H1 (cell line): ENCODE measurements around the gene PXMP4. TPM values are rescaled to one million over a fixed set of nuclear protein-coding genes. Genes with fewer than 3 reads are reported as not detected.

Experiments
- CTCF ChIA-PET: fragments of 300-600 bp; sonication (Branson Sonifier 250); formaldehyde crosslinking; loops from one replicate; lab custom pipeline; 2021; ENCODE audit not compliant: partially characterized antibody; lab: Charles Lee
- POLR2A ChIA-PET: fragments of 300-600 bp; sonication (Branson Sonifier 250); formaldehyde crosslinking; loops from one replicate; lab custom pipeline; 2021; ENCODE audit warnings: inconsistent platforms; ENCODE audit not compliant: partially characterized antibody; lab: Charles Lee
- DNase-seq, 2 experiments: peaks; one replicate each; pipeline versions ENCODE4 v3.0.0 to v3.0.0-alpha.2; 2010 to 2022; ENCODE audit warnings: low spot score in 2 of 2, low read depth in 1 of 2, mixed read lengths in 1 of 2
- FAIRE-seq: peaks from 2 replicates; lab custom pipeline; 2011; peaks lifted over from hg19 to GRCh38; lab: Jason Lieb, UNC
- H2AFZ ChIP-seq: 2 replicates; pipeline ENCODE4 v1.8.1; 2012; ENCODE audit warnings: low read length, inconsistent platforms
- H2AK5ac ChIP-seq: 2 replicates; pipeline ENCODE4 v1.6.1; 2013; ENCODE audit warnings: low read depth, low read length
- H2BK120ac ChIP-seq: replicated peaks from 2 replicates; pipeline ENCODE3; 2013; ENCODE audit warnings: low read depth, low read length, inconsistent platforms
- H2BK12ac ChIP-seq: 2 replicates; pipeline ENCODE4 v1.6.1; 2013; ENCODE audit warnings: low read depth, low read length
- H2BK15ac ChIP-seq: 2 replicates; pipeline ENCODE4 v1.6.1; 2013; ENCODE audit warnings: low read length
- H2BK20ac ChIP-seq: 2 replicates; pipeline ENCODE4 v1.6.1; 2013; ENCODE audit warnings: low read length
- H2BK5ac ChIP-seq: 2 replicates; pipeline ENCODE4 v1.6.1; 2013; ENCODE audit warnings: low read depth, low read length
- H3K14ac ChIP-seq: 2 replicates; pipeline ENCODE4 v1.6.1; 2013; ENCODE audit warnings: inconsistent platforms; ENCODE audit not compliant: insufficient read length
- H3K18ac ChIP-seq: 2 replicates; pipeline ENCODE4 v1.6.1; 2013; ENCODE audit warnings: low read length; ENCODE audit errors: extremely low read depth
- H3K23ac ChIP-seq: 2 replicates; pipeline ENCODE4 v1.6.1; 2013; ENCODE audit warnings: inconsistent platforms; ENCODE audit not compliant: insufficient read length
- H3K23me2 ChIP-seq: 2 replicates; pipeline ENCODE4 v1.6.1; 2013; ENCODE audit warnings: low read depth, low read length
- H3K27ac ChIP-seq: 2 replicates; pipeline ENCODE4 v1.6.1; 2011; ENCODE audit warnings: low read depth, low read length, inconsistent platforms
- H3K27me3 ChIP-seq, 4 experiments: replicated peaks in 1 of 4; 1 replicate in 1 of 4; 2 replicates in 3 of 4; pipeline versions ENCODE4 v1.6.1 to v1.8.1; 2011 to 2013; ENCODE audit warnings: low read length in 3 of 4, mild to moderate bottlenecking in 3 of 4, inconsistent platforms in 2 of 4, mixed read lengths in 2 of 4, moderate library complexity in 1 of 4; ENCODE audit not compliant: control insufficient read depth in 3 of 4, insufficient read depth in 3 of 4; ENCODE audit errors: extremely low read depth in 1 of 4
- H3K36me3 ChIP-seq, 4 experiments: 2 replicates each; pipeline versions ENCODE4 v1.6.1 to v1.8.1; 2011 to 2013; ENCODE audit warnings: mild to moderate bottlenecking in 4 of 4, low read length in 3 of 4, moderate library complexity in 2 of 4, control low read depth in 1 of 4, inconsistent platforms in 1 of 4; ENCODE audit not compliant: insufficient read depth in 4 of 4, control insufficient read depth in 2 of 4
- H3K4ac ChIP-seq: replicated peaks from 2 replicates; pipeline ENCODE3; 2013; ENCODE audit warnings: low read length, low read depth, mixed read lengths, inconsistent platforms; ENCODE audit not compliant: insufficient read length
- H3K4me1 ChIP-seq, 4 experiments: replicated peaks in 1 of 4; 1 replicate in 1 of 4; 2 replicates in 3 of 4; pipeline versions ENCODE4 v1.6.1 to v1.8.1; 2011 to 2013; ENCODE audit warnings: low read length in 3 of 4, inconsistent platforms in 2 of 4, mixed read lengths in 1 of 4; ENCODE audit not compliant: insufficient read depth in 4 of 4, control insufficient read depth in 3 of 4
- H3K4me2 ChIP-seq, 2 experiments: 2 replicates each; pipeline versions ENCODE4 v1.6.1 to v1.8.1; 2011 to 2013; ENCODE audit warnings: low read depth in 2 of 2, low read length in 2 of 2, control low read depth in 1 of 2, inconsistent platforms in 1 of 2, mild to moderate bottlenecking in 1 of 2; ENCODE audit not compliant: insufficient read depth in 1 of 2
- H3K4me3 ChIP-seq, 4 experiments: fragments of 200-600, 300-600 bp in 1 of 4; sonication (generic), shearing (Covaris generic), sonication (Bioruptor Twin) in 1 of 4; 2 replicates each; pipeline versions ENCODE4 v1.5.1 to v1.8.1; 2011 to 2016; ENCODE audit warnings: low read length in 4 of 4, low read depth in 3 of 4, control low read depth in 2 of 4, inconsistent platforms in 2 of 4, mild to moderate bottlenecking in 2 of 4, mixed read lengths in 1 of 4, moderate library complexity in 1 of 4; ENCODE audit not compliant: insufficient read depth in 2 of 4; ENCODE audit errors: extremely low read depth in 1 of 4
- H3K56ac ChIP-seq: replicated peaks from 2 replicates; pipeline ENCODE3; 2013; ENCODE audit warnings: low read depth, mild to moderate bottlenecking, mixed read lengths, low read length, inconsistent platforms; ENCODE audit not compliant: insufficient read length
- H3K79me1 ChIP-seq: 2 replicates; pipeline ENCODE4 v1.6.1; 2013; ENCODE audit warnings: low read depth, low read length, control low read depth
- H3K79me2 ChIP-seq, 2 experiments: 2 replicates each; pipeline versions ENCODE4 v1.6.1 to v1.8.1; 2012 to 2013; ENCODE audit warnings: low read length in 2 of 2, mild to moderate bottlenecking in 2 of 2, inconsistent platforms in 1 of 2; ENCODE audit not compliant: insufficient read depth in 2 of 2, control insufficient read depth in 1 of 2
- H3K9ac ChIP-seq, 4 experiments: replicated peaks in 1 of 4; 1 replicate in 1 of 4; 2 replicates in 3 of 4; pipeline versions ENCODE4 v1.6.1 to v1.8.1; 2011 to 2013; ENCODE audit warnings: low read depth in 3 of 4, low read length in 3 of 4, control low read depth in 2 of 4, mild to moderate bottlenecking in 2 of 4, moderate library complexity in 2 of 4, inconsistent platforms in 1 of 4; ENCODE audit errors: extremely low read depth in 1 of 4
- H3K9me3 ChIP-seq, 2 experiments: 2 replicates each; pipeline versions ENCODE4 v1.6.1 to v1.8.1; 2012 to 2013; ENCODE audit warnings: mild to moderate bottlenecking in 2 of 2, moderate library complexity in 2 of 2, control low read depth in 1 of 2, inconsistent platforms in 1 of 2, low read depth in 1 of 2, low read length in 1 of 2, mixed read lengths in 1 of 2; ENCODE audit not compliant: insufficient read depth in 2 of 2
- H4K20me1 ChIP-seq, 2 experiments: replicated peaks in 1 of 2; 2 replicates each; pipeline versions ENCODE3 to v1.8.1; 2011 to 2013; ENCODE audit warnings: inconsistent platforms in 2 of 2, low read length in 2 of 2, mild to moderate bottlenecking in 1 of 2; ENCODE audit not compliant: insufficient read depth in 2 of 2, control insufficient read depth in 1 of 2
- H4K5ac ChIP-seq: 2 replicates; pipeline ENCODE4 v1.6.1; 2013; ENCODE audit warnings: low read length, low read depth, mixed read lengths, inconsistent platforms; ENCODE audit not compliant: insufficient read length
- H4K8ac ChIP-seq: 2 replicates; pipeline ENCODE4 v1.8.0; 2013; ENCODE audit warnings: mild to moderate bottlenecking, moderate library complexity, low read length, inconsistent platforms; ENCODE audit not compliant: insufficient read depth; ENCODE audit errors: extremely low read depth
- H4K91ac ChIP-seq: replicated peaks from 2 replicates; pipeline ENCODE3; 2013; ENCODE audit warnings: low read length, mixed read lengths, inconsistent platforms; ENCODE audit not compliant: insufficient read length
- ASH2L ChIP-seq: fragments of 200-600, 300-600 bp; sonication (generic); IDR thresholded peaks from one replicate; pipeline ENCODE4 v1.7.1; 2017; ENCODE audit warnings: low read length
- CBX5 ChIP-seq: fragments of 300-800, 300-1000 bp; sonication (generic); IDR thresholded peaks from 2 replicates; pipeline ENCODE4 v1.7.1; 2016; ENCODE audit warnings: antibody characterized with exemption, low read length, low read depth
- CREB1 ChIP-seq: IDR thresholded peaks from 2 replicates; pipeline ENCODE4 v1.6.1; 2012; ENCODE audit warnings: inconsistent platforms
- EGR1 ChIP-seq: IDR thresholded peaks from 2 replicates; pipeline ENCODE4 v1.6.1; 2011; ENCODE audit warnings: low read depth, low read length, borderline replicate concordance
- EP300 ChIP-seq, 2 experiments: IDR thresholded peaks; 1 replicate in 1 of 2; 2 replicates in 1 of 2; pipeline ENCODE4 v1.6.1; 2011 to 2012; ENCODE audit warnings: low read depth in 2 of 2, low read length in 2 of 2, mild to moderate bottlenecking in 2 of 2, borderline replicate concordance in 1 of 2, inconsistent platforms in 1 of 2, moderate library complexity in 1 of 2
- FOSL1 ChIP-seq: IDR thresholded peaks from 2 replicates; pipeline ENCODE4 v1.6.1; 2011; ENCODE audit warnings: mild to moderate bottlenecking, low read depth, low read length, moderate library complexity; ENCODE audit not compliant: insufficient read depth
- KDM4A ChIP-seq: IDR thresholded peaks from one replicate; pipeline ENCODE4 v1.7.1; 2012; ENCODE audit warnings: low read depth, mild to moderate bottlenecking, moderate library complexity, low read length, inconsistent platforms; ENCODE audit not compliant: severe bottlenecking
- MAX ChIP-seq: IDR thresholded peaks from 2 replicates; pipeline ENCODE4 v1.6.1; 2012; ENCODE audit warnings: inconsistent platforms
- NRF1 ChIP-seq: IDR thresholded peaks from 2 replicates; pipeline ENCODE4 v1.6.1; 2011; ENCODE audit warnings: mild to moderate bottlenecking, low read depth, low read length, improper control_type of control experiment
- RFX5 ChIP-seq: IDR thresholded peaks from 2 replicates; pipeline ENCODE4 v1.6.1; 2011; ENCODE audit warnings: low read depth, low read length, improper control_type of control experiment, borderline replicate concordance
- SIX5 ChIP-seq: IDR thresholded peaks from 2 replicates; pipeline ENCODE4 v1.6.1; 2011; ENCODE audit warnings: mild to moderate bottlenecking, low read depth, low read length
- SP4 ChIP-seq: IDR thresholded peaks from 2 replicates; pipeline ENCODE4 v1.6.1; 2012; ENCODE audit warnings: low read length, inconsistent platforms
- TAF1 ChIP-seq: IDR thresholded peaks from 2 replicates; pipeline ENCODE4 v1.6.1; 2011; ENCODE audit warnings: mild to moderate bottlenecking, low read depth, low read length
- USF2 ChIP-seq: IDR thresholded peaks from 2 replicates; pipeline ENCODE4 v1.6.1; 2011; ENCODE audit warnings: low read length, improper control_type of control experiment
- WGBS, 2 experiments: shearing (Covaris generic) in 1 of 2; methylation state at CpG; one replicate each; pipeline versions ENCODE4 v1.1.6 to v1.1.7; 2013 to 2015; ENCODE audit warnings: low lambda C conversion rate in 2 of 2, mixed read lengths in 2 of 2, inconsistent platforms in 1 of 2, low coverage in 1 of 2, missing lambda C conversion rate in 1 of 2; ENCODE audit not compliant: insufficient replicate concordance in 2 of 2, insufficient coverage in 1 of 2, insufficient read length in 1 of 2; ENCODE audit errors: extremely low coverage in 1 of 2, missing lambda C conversion rate in 1 of 2; 5-methylcytosine and 5-hydroxymethylcytosine counted together
- polyA plus RNA-seq, 7 experiments: library from polyadenylated mRNA; depleted of rRNA in 3 of 7; stranded (reverse) in 5 of 7; unstranded in 2 of 7; fragments of >200 nt in 5 of 7; fragments of 200-250 nt in 2 of 7; gene quantifications; 1 replicate in 5 of 7; 2 replicates in 1 of 7; 4 replicates in 1 of 7; pipeline versions ENCODE4 v1.2.1 to v1.2.3, GENCODE V29; 2011 to 2013; ENCODE audit warnings: missing spikeins in 2 of 7, mixed read lengths in 2 of 7
- total RNA-seq: library from RNA; stranded (reverse); fragmentation: NEBNext Ultra II Directional; extraction: Animal tissue kit (Norgen Biotek cat#: 25700); gene quantifications from 2 replicates; pipeline ENCODE4 v1.2.1, GENCODE V29; 2021

Gene PXMP4
- total and polyA plus RNA-seq, 2 of the 8 experiments (the other 6 are each of a cell fraction or from before 2014, with no cell fraction given): 3.3 to 3.4 TPM

GRCh38 chr20:33765099-33765498 lies 45.0 kb upstream of the PXMP4 start:
- no peak overlapping the region for H4K91ac ChIP-seq
- FAIRE-seq (no peak), DNase-seq (no peak)
- no peaks in the 10 kb centered on the region; a peak in 2 of 8 replicates for H3K36me3 ChIP-seq
- H3K14ac ChIP-seq: no peak overlapping the region
- H3K79me1 ChIP-seq: no peaks in the 10 kb centered on the region
- H2AK5ac ChIP-seq: no peak overlapping the region
- no peak overlapping the region for H3K23ac ChIP-seq
- no peak overlapping the region for H4K8ac ChIP-seq
- no peak overlapping the region for H2AFZ ChIP-seq
- H3K9ac ChIP-seq: no peak overlapping the region
- no peak overlapping the region for H2BK5ac ChIP-seq
- CTCF ChIA-PET: no interaction called here
- H2BK20ac ChIP-seq: no peak overlapping the region
- no peaks in the 10 kb centered on the region for H3K23me2 ChIP-seq
- H3K4me2 ChIP-seq: no peak overlapping the region
- peaks cover 0 to 2% of the 10 kb centered on the region in 2 experiments for H4K20me1 ChIP-seq
- no peak overlapping the region for H3K56ac ChIP-seq
- no peak overlapping the region for H4K5ac ChIP-seq
- no peak overlapping the region for H3K4ac ChIP-seq
- POLR2A ChIA-PET: no interaction called here
- H3K4me3 ChIP-seq: no peak overlapping the region
- no peaks in the 10 kb centered on the region for H3K4me1 ChIP-seq
- no peaks in the 10 kb centered on the region for H3K9me3 ChIP-seq
- H3K27me3 ChIP-seq: no peaks in the 10 kb centered on the region
- H2BK15ac ChIP-seq: no peak overlapping the region
- no peak overlapping the region for H2BK12ac ChIP-seq
- H2BK120ac ChIP-seq: no peak overlapping the region
- H3K79me2 ChIP-seq: no peaks in the 10 kb centered on the region
- WGBS, 2 experiments: 94% methylated on average over 2 of the region's 2 CpGs; no CpG with 5 or more reads in 1 of the 2 experiments
- no peak overlapping the region for H3K27ac ChIP-seq
- no peak overlapping the region for H3K18ac ChIP-seq
- TF ChIP-seq ASH2L: no peak
- TF ChIP-seq MAX: no peak
- no peak for TF ChIP-seq KDM4A
- TF ChIP-seq CBX5: no peak
- TF ChIP-seq FOSL1: no peak
- no peak for TF ChIP-seq TAF1
- no peak for TF ChIP-seq SP4
- no peak for TF ChIP-seq SIX5
- TF ChIP-seq EP300 (IDR thresholded peaks at IDR 0.05; ENCODE audit: borderline replicate concordance in 1 of 2, low read depth in 2 of 2, low read length in 2 of 2): no peak
- TF ChIP-seq NRF1: no peak
- no peak for TF ChIP-seq EGR1
- TF ChIP-seq USF2: no peak
- no peak for TF ChIP-seq RFX5
- no peak for TF ChIP-seq CREB1
